Measurements from ENCODE around the gene SDK1.

- no peak for TF ChIP-seq CTCF (IDR thresholded peaks at IDR 0.05)
- TF ChIP-seq POLR2AphosphoS5 (IDR thresholded peaks at IDR 0.05): no peak
- TF ChIP-seq POLR2A (IDR thresholded peaks at IDR 0.05): no peak
- TF ChIP-seq EP300 (IDR thresholded peaks at IDR 0.05): no peak
Observed at GRCh38 chr7:3959364-3959763, 658.3 kb downstream of the SDK1 start.
